SK-N-SH (cell line): ENCODE measurements around the gene TIMM17A.

Experiments used
- CHD2 ChIP-seq: fragments of 150-350 bp; IDR thresholded peaks from 2 replicates; pipeline ENCODE4 v1.6.1; 2018; ENCODE audit warnings: low read length; ENCODE audit not compliant: partially characterized antibody
- EP300 ChIP-seq, 2 experiments: IDR thresholded peaks; 2 replicates each; pipeline versions ENCODE4 v1.4.0 to v1.6.1; 2012; ENCODE audit warnings: borderline replicate concordance in 1 of 2, low read depth in 1 of 2, low read length in 1 of 2
- GABPA ChIP-seq: IDR thresholded peaks from 2 replicates; pipeline ENCODE4 v1.4.0; 2012; ENCODE audit warnings: low read depth, mild to moderate bottlenecking
- MXI1 ChIP-seq: IDR thresholded peaks from 2 replicates; pipeline ENCODE4 v1.6.1; 2012; ENCODE audit warnings: mild to moderate bottlenecking, low read depth, low read length, improper control_type of control experiment
- POLR2AphosphoS5 ChIP-seq: IDR thresholded peaks from 2 replicates; pipeline ENCODE4 v1.6.1; 2012; ENCODE audit warnings: low read depth, low read length
- RCOR1 ChIP-seq: fragments of 150-350 bp; IDR thresholded peaks from 2 replicates; pipeline ENCODE4 v1.6.1; 2017; ENCODE audit warnings: antibody characterized with exemption, low read length
- RFX5 ChIP-seq: IDR thresholded peaks from 2 replicates; pipeline ENCODE4 v1.6.1; 2012; ENCODE audit warnings: mild to moderate bottlenecking, improper control_type of control experiment, low read length
- TF ChIP-seq, protein P1 (sequence below): IDR thresholded peaks from 2 replicates; pipeline ENCODE4 v1.6.1; 2012; ENCODE audit warnings: mild to moderate bottlenecking, low read depth, low read length, moderate library complexity
- TF ChIP-seq, protein P2 (sequence below): IDR thresholded peaks from 2 replicates; pipeline ENCODE4 v1.4.0; 2012; ENCODE audit warnings: low read depth
- TF ChIP-seq, protein P3 (sequence below): fragments of 200-600 bp; sonication (generic); IDR thresholded peaks from 2 replicates; pipeline ENCODE4 v1.6.1; 2017; ENCODE audit warnings: antibody characterized with exemption, mild to moderate bottlenecking, moderate library complexity

DNA sequence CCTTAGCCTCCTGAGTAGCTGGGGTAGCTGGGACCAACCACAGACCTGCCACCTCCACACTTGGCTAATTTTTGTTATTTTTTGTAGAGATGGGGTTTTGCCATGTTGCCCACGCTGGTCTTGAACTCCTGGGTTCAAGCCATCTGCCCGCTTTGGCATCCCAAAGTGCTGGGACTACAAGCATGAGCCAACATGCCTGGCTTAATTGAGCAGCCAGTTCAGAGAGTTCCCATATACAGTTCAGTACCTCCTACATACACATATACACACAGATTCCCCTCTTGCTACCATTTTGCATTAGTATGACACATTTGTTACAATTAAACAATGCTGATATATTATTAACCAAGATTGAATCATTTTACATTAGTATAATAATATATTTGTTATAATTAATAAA lies 30.1 kb downstream of the TIMM17A start:
- TF ChIP-seq, protein P1, sequence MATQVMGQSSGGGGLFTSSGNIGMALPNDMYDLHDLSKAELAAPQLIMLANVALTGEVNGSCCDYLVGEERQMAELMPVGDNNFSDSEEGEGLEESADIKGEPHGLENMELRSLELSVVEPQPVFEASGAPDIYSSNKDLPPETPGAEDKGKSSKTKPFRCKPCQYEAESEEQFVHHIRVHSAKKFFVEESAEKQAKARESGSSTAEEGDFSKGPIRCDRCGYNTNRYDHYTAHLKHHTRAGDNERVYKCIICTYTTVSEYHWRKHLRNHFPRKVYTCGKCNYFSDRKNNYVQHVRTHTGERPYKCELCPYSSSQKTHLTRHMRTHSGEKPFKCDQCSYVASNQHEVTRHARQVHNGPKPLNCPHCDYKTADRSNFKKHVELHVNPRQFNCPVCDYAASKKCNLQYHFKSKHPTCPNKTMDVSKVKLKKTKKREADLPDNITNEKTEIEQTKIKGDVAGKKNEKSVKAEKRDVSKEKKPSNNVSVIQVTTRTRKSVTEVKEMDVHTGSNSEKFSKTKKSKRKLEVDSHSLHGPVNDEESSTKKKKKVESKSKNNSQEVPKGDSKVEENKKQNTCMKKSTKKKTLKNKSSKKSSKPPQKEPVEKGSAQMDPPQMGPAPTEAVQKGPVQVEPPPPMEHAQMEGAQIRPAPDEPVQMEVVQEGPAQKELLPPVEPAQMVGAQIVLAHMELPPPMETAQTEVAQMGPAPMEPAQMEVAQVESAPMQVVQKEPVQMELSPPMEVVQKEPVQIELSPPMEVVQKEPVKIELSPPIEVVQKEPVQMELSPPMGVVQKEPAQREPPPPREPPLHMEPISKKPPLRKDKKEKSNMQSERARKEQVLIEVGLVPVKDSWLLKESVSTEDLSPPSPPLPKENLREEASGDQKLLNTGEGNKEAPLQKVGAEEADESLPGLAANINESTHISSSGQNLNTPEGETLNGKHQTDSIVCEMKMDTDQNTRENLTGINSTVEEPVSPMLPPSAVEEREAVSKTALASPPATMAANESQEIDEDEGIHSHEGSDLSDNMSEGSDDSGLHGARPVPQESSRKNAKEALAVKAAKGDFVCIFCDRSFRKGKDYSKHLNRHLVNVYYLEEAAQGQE: no peak
- TF ChIP-seq GABPA (no peak), CHD2 (no peak), MXI1 (no peak), EP300 (IDR thresholded peaks at IDR 0.05; ENCODE audit: borderline replicate concordance in 1 of 2, low read depth in 1 of 2, low read length in 1 of 2) (no peak), RCOR1 (no peak), POLR2AphosphoS5 (no peak), RFX5 (no peak)
- TF ChIP-seq, protein P2, sequence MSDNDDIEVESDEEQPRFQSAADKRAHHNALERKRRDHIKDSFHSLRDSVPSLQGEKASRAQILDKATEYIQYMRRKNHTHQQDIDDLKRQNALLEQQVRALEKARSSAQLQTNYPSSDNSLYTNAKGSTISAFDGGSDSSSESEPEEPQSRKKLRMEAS: no peak
- TF ChIP-seq, protein P3, sequence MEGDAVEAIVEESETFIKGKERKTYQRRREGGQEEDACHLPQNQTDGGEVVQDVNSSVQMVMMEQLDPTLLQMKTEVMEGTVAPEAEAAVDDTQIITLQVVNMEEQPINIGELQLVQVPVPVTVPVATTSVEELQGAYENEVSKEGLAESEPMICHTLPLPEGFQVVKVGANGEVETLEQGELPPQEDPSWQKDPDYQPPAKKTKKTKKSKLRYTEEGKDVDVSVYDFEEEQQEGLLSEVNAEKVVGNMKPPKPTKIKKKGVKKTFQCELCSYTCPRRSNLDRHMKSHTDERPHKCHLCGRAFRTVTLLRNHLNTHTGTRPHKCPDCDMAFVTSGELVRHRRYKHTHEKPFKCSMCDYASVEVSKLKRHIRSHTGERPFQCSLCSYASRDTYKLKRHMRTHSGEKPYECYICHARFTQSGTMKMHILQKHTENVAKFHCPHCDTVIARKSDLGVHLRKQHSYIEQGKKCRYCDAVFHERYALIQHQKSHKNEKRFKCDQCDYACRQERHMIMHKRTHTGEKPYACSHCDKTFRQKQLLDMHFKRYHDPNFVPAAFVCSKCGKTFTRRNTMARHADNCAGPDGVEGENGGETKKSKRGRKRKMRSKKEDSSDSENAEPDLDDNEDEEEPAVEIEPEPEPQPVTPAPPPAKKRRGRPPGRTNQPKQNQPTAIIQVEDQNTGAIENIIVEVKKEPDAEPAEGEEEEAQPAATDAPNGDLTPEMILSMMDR: no peak
